ENCODE measurements around the gene MGRN1.

The MGRN1 gene

DNA sequence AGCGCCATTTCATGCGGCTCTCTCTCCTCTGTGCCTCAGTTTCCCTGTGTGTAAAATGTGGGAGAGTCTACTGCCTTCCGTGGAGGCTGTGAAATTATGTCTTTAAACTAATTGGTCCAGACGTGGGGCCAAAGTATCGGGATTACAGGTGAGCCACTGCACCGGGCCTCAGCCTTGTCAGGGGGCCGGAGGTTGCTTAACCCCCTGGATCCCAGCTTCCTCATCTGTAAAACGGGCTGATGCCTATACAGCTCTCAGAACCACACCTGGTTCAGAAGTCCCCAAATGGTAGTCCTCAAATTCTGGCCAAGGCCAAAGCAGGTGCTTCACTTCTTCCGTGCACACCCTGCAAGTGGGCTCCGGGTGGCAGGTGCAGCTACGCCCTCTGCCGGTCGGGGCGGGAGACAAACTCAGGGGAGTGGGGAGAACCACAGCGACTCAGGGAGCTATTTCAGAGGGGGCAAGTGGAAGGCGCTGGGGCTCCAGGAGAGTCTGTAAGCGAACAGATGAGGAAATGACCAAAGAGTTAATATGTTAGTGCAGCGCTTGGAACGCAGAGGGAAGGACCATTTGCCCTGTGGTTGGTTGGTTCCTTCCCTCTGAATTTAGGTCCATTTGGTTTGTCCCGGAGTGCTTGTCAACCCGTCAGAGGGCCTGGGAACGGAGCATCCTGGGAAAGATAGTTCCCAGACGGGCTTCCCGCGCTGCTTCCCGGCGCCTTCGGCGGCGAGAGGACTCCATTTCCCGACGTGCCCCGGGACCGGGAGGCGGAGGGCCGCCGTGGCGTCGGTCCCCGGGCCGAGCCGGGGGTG is at the start of gene MGRN1:
Gene MGRN1 (plus strand): TSS at position 812 of the 812 bp plus-strand sequence. CDS start 135 bp downstream, outside the sequence.
- DNase-seq (ENCODE audit: low read depth): peak; percentile 98
- TF ChIP-seq CTCF (IDR thresholded peaks at IDR 0.05; ENCODE audit: low read length, missing control alignments): peak; percentile 97
- H3K4me3 ChIP-seq (replicated peaks; ENCODE audit: low read depth, low read length): peak within 1 kb of the TSS; percentile 87

GRCh38 chr16:4574919-4575705 is 49.5 kb upstream of the MGRN1 start:
- TF ChIP-seq CTCF (IDR thresholded peaks at IDR 0.05; ENCODE audit: low read length, missing control alignments): no peak
- H3K4me3 ChIP-seq (replicated peaks; ENCODE audit: low read depth, low read length): no peak overlapping the region
- no peak for DNase-seq (ENCODE audit: low read depth)

DNA sequence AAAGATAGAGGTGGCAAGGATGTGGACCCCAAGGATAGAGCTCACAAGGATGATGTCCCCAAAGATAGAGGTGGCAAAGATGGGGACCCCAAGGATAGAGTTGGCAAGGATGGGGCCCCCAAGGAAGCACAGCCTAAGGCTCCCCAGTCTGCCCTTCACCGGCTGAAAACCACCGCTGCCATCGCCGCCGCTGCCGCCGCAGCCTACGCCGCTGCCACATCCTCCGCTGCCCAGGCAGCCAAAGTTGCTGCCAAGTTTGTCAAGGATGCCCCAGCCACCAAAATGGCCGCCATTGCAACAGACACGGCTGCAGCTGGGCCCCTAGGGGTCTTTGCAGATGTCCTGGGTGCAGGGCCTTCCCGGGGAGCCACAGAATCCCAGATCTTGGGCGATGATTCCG is 48.6 kb upstream of the MGRN1 start:
- H3K4me3 ChIP-seq (replicated peaks; ENCODE audit: low read depth, low read length): no peak overlapping the region
- DNase-seq (ENCODE audit: low read depth): no peak
- no peak for TF ChIP-seq CTCF (IDR thresholded peaks at IDR 0.05; ENCODE audit: low read length, missing control alignments)

- TF ChIP-seq CTCF (IDR thresholded peaks at IDR 0.05; ENCODE audit: low read length, missing control alignments): no peak
- no peak overlapping the region for H3K4me3 ChIP-seq (replicated peaks; ENCODE audit: low read depth, low read length)
- DNase-seq (ENCODE audit: low read depth): no peak
Observed at GRCh38 chr16:4578961-4579530, 45.6 kb upstream of the MGRN1 start.

DNA sequence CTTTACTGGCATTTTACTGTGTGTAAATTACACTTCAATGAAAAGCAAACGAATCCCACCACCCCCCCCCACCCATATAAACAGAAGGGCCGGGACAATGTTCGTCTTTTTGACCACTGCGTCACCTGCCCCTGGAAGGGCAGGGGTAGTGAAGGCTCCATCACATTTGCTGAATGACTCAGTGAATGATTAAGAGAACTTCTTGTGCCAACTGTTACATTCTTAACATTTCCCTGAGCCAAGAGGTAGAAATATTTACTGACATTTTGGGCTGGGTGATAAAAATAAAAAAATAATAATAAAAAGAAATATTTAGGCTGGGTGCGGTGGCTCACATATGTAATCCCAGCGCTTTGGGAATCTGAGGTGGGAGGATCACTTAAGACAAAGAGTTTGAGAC is 44.4 kb upstream of the MGRN1 start:
- peak; percentile 10 for DNase-seq (ENCODE audit: low read depth)
- no peak for TF ChIP-seq CTCF (IDR thresholded peaks at IDR 0.05; ENCODE audit: low read length, missing control alignments)
- H3K4me3 ChIP-seq (replicated peaks; ENCODE audit: low read depth, low read length): no peak overlapping the region

DNA sequence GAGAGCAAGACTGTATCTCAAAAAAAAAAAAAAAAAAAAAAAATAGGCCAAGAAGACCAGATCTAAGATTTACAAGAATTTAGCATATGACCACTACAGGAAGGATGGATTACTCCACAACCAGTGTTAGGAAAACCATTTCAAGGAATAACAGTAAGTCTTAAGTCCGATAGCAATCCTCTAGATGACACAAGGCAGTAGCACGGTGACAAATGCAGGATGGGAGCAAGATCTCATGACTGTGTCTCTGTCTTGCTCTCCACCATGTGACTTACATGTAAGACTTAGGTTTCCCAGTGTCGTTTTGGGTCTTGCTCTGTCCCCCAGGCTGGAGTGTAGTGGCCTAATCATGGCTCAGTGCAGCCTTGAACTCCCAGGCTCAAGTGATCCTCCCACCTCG is 40.7 kb upstream of the MGRN1 start:
- DNase-seq (ENCODE audit: low read depth): no peak
- no peak for TF ChIP-seq CTCF (IDR thresholded peaks at IDR 0.05; ENCODE audit: low read length, missing control alignments)
- no peak overlapping the region for H3K4me3 ChIP-seq (replicated peaks; ENCODE audit: low read depth, low read length)

All from fibroblast of pulmonary artery (primary cell).